IPS-NIHi7 (cell line): ENCODE results near the gene USB1.
A peak's percentile ranks its signal among the peaks of the same experiment; 100 is the strongest.

ENCODE experiments used
- DNase-seq: peaks from one replicate; pipeline ENCODE4 v3.0.0; 2012; ENCODE audit warnings: mixed read lengths; ENCODE audit errors: extremely low spot score

USB1 gene, protein sequence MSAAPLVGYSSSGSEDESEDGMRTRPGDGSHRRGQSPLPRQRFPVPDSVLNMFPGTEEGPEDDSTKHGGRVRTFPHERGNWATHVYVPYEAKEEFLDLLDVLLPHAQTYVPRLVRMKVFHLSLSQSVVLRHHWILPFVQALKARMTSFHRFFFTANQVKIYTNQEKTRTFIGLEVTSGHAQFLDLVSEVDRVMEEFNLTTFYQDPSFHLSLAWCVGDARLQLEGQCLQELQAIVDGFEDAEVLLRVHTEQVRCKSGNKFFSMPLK

DNA sequence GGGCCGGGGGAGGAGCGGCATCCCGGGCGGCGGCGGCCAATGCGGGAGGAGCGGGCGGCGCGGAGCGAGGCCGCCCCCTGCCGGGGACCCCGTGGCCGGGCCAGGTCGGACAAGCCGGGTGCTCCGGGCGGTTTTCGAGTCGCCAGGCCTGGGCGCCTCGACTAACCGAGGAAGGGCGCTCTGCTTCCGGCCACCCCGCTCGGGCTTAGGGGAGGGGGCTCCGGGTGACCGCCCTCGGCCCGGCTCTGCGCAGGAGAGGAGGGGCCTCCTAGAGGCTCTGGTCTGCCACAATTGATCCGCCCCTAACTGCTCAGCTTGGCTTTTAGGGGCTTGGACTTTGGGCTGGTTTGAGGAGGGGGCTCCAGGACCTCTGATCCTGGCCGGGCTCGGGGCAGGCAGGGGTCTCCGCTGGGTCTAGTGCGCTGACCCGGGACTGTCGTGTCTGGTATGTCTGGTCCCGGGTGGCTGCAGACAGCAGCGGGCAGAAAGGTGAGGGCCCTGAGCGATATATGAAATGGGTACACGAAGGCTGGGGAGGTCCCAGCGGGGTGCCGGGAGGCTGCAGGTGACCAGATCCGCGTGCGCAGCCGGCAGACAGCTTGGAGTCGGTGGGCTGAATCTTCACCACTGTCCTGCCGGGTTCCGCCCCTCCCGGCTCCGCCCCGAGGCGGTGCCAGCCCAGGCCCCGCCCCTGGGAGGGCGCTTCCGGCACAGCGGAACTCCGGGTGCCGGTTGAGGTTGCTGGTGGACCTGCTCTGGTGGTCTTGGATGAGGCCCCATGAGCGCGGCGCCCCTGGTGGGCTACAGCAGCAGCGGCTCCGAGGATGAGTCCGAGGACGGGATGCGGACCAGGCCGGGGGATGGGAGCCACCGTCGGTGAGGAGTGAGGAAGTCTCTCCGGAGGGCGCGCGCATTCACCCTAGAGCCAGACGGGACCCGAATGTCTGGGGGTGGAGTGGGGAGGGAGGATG is at the start of gene USB1:
USB1 (plus strand) TSS at position 702 of the 971 bp plus-strand sequence; CDS start at position 779, 77 bp downstream.
- DNase-seq: peak; percentile 96

DNA sequence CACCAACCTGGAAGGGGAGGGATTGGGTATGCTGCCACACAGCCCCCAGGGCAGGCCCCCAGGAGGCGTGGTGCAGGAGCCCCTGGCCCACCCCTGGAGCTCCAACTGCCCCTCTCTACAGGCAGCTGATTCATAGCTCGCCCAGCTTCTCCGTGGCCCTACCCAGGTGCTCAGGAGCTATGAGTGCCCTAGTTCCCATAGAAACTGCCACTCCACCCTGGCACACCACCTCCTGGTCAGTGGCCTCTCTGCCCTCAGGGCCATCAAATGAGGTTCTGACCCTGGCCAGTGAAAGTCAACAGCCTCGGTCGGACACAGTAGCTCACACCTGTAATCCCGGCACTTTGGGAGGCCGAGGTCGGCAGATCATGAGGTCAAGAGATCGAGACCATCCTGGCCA is 48.3 kb upstream of the USB1 start:
- no peak for DNase-seq

DNA sequence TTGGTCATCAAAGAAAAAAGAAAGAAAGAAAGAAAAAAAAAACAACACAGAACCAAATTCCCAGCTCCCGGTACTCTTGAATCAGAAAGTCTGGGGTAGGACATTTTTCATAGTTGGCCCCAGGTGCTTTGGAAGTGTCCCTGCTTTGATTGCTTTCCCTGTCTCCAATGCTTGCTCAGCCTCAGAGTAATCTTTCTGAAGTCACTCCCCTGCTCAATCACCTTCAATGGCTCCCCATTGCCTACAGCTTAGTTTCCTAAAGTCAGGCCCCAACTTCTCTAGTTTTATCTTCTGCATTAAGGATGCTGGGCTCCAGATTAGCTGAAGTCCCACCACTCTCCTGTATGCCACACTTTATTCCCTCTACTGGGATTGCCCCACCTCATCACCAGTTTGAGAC is 47.4 kb upstream of the USB1 start:
- no peak for DNase-seq

DNA sequence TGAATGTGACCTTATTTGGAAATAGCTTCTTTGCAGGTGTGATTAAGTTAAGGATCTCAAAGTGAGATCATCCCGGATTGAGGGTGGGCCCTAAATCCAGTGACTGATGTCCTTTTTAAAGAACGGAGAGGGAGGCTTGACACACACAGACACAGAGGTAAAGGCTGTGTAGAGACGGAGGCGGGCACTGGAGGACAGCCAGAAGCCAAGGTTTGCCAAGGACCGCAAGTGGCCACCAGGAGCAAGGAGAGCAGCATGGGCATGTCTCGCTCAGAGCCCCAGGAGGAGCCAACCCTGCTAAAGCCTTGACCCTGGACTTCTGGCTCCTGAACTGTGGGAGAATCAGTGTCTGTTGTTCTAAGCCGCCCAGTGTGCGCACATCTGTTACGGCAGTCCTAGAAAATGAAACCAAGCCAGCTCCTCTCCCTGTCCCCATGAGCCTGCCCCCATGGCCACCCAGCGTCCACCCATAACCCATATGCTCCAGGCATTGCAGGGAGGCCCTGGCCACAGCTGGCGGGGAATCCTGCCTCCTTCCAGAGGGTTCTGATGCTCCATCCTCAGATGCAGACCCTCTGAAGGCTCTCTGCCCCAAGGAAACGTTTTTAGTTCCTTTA is 45.5 kb upstream of the USB1 start:
- DNase-seq: no peak

DNA sequence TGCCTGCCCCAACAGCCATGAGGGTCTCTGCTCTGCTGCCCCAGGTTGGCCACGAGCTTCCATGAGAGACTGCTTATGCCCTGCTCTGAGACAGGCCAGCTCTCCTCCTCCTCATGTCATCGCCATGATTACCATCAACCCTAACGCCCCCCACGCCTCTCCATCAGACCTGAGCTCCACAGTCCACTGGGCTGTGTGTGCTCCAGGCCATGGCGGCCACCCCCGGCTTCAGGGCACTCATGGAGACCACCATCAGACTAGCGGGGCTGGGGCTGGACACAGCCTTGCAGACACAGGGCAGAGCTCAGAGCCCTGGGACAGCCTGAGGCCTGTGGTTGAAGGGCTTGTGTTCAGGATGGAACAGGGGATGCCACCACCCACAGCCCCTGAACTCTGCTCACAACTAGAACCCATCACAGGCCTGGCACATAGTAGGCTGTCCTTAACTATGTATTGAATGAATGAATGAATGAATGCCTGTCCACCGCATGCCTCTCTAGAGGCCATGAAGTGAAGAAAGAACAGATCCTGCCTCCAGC is 44.9 kb upstream of the USB1 start:
- no peak for DNase-seq

DNA sequence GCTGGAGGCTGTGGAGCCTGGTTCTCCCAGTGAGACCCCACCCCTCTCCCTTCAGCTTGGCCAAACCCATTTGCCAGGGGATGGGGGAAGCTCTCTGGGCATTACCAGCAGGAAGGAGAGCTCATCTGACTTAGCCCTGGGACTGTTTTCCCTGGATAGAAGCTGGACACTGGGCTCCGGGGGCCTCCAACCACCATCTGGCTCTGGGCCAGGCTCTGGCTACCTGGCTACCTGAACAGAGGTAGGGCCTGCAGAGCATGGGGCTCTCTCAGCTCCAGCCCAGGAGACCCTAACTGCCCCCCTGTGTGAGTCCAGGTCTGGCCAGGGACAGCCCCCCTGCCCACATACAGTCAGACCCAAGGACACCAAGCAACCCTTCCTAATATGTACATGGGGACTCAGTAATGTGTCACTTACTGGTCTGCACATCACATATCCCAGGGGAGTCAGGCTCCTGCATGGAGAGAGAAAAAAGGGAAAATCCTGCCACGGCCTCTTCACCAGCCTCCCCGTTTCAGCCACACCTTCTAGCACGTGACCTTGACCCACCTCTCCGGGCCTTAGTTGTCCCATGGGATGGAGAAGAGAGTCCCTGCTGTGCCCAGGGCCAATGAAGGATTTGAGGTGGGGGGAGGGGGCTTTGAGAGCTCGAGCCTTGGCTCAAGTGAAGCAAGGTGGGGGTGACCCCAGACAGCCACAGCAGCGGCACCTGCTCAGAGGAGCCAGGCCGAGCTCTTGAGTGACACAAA is 44.1 kb upstream of the USB1 start:
- DNase-seq: no peak

DNA sequence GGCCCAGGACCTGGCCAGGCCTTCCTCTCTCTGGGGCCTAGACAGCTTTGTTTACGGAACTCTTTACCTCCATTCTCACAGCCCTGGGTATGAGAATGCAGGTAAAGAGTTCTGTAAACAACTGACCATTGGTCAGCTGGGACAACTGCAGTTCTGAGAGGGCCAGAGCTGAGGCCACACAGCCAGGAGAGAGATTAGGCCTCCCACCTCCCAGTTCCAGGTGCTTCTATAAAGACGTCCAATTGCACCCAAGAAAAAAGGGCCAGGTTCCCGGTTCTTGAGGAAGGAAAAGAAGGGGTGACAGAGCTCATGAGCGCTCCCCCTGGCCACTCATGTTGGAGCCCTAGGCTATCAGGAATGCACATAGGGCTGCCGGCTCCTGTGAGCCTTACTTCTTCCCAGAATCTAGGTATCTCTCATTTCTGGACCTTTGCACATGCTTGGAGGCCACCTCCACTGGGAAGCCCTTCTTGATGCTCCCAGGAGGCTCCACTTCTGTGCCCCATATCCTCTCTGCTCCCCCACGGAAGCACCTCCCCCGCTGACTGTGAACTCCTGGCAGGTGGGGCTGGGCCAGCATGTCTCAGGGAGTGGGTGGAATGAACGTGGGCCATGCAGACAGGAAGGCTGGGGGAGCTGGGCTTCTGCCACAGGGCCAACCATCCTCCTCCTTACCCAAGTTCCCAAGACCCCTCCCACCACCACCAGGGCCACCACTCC is 43.4 kb upstream of the USB1 start:
- DNase-seq: no peak

DNA sequence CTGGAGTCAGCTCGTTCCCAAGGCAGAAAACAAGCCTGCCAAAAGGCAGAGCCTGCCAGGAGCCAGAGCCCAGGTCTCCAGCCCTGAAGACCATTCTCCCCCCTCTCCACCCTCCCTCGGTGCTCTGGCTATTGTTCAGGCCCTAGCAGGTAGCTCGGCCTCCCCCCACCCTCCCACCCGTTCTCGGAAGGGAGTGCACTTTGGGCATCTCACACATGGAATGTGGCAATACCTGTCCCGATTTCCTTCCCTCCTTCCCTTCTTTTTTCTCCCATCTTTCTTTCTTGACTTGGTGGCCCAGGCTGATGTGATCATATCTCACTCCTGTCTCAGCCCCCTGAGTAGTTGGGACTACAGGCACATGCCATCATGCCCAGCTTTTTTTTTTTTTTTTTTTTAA is 42.7 kb upstream of the USB1 start:
- DNase-seq: no peak

DNA sequence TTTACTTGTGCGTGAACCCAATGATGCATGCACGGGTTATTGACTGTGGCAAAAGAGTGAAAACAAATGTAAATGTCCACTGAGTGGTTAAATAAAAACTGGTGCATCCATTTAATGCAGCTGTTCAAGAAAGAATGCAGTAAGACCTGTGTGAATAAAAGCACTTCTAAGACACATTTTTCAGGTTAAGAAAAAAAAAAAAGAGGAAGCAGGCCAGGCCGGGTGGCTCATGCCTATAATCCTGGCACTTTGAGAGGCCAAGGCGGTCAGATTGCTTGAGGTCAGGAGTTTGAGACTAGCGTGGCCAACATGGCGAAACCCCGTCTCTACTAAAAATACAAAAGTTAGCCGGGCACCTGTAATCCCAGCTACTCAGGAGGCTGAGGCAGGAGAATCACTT is 42.1 kb upstream of the USB1 start:
- DNase-seq: no peak

DNA sequence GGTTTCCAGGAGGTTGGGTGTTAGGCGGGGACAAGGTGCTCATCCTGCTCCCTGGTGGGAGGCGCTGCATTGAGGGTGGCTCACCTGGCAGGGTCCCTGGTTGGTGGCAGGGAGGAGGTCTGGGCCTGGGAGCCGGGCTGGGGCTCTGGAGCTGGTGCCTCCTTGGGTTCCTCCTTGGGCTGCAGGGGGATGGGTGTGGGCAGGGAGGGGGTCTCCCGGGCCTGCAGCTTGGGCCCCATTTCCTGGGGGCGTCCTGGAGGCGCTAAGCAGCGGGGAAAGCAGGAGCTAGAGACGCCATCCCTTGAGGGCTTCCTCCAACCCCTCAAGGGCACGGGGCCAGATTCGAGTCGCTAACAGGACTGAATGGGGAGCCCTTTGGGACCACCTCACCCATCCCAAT is 41.4 kb upstream of the USB1 start:
- DNase-seq: no peak

DNA sequence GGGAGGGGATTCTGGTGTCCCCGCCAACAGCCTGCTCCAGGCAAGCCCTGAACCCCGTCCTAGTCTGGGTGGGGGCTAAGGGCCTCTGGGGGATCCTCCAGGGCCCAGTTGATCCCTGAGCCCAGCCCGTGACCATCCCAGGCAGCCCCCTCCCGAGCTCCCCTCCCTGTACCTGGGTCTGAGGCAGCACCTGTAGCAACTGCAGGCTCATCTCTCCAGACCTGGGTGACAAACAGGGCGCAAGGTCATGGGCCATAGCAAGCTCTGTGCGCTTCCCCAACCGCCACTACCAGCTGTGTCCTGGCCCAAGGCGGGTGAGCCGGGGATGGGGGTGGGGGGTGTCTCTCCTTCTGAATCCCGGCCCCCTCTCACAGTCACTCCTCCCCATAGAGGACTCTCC is 40.9 kb upstream of the USB1 start:
- DNase-seq: no peak

DNA sequence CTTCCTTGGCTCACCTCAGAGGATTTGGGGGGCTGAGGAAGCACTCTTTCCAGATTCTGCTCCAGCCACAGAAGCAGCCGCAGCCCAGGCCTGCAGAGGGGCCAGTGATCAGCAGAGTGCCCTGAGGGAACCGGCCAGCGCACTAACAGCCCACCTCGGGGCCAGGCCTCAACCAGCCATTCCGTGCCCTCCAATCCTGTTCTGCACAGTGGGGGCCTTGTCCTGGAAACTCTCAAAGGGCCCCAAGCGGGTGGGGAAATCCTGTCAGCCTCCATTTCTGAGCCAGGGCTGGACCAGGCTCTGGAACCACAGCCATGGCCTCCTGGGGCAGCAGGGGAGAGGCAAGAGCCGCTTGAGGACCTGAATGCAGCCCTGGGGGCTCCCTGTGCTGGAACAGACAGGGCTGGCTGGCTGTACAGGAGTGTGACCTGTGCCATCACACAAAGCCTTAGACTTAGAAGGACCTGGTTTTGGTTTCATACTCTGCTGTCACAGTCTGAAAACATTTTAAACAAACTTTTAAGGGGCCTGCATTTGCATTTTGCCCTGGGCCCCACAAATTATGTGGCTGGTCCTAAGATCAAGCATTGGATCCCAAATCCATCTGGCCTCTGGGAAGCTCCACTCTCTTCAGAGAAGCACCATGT is 40.3 kb upstream of the USB1 start:
- no peak for DNase-seq

DNA sequence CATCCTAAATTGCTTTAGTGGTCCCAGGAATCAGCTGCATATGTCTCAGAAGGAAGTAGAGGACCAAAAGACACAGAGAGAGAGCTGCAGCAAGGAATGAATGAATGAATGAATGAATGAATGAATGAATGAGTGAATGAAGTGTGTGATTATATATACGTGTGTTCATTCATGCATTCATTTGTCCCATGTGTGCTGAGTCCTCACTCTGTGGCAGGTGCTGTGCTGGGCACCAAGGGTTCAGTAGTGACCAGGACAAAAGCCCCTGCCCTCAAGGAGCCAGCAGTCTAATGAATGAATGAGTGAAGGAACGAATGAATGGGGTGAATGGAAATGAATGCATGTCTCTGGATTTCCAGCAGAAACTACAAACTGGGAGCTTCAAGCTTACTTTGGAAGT is 39.7 kb upstream of the USB1 start:
- DNase-seq: no peak

DNA sequence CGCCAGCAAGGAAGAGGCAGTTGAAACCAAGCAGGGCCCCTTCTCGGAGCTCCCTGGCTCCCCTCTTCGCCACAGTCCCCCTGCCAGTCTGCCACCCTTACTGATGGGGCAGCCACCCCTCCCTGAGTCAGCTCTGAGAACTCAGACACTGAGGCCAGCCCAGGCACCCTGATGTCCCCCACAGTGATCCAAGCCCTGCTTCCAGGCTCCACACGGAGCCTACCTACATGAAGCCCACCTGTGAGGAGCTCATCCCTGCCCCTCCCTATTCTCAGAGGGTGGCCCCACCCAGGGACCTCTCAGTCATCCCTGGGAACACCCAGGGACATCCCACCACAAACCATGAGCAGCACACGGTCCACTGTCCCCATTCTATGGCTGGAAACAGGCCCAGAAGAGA is 39.2 kb upstream of the USB1 start:
- DNase-seq: no peak

DNA sequence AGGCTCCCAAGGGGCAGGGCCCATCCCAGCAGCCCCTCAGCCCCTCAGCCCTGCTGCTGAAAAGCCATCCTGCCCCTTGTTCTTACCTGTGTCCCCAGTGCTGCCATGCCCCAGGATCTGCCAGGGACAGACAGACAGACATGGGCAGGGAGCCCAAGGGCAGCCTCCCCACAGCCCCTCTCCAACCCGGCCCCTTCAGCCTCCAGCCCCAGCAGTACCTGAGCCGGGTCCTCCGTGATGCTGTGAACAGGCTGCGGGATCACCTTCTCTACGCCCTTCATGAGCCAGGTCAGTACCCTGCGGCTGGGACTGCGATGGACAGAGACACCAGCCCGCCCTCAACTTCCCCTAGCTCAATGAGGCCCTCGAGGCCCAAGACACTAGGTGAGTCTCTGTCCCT is 38.5 kb upstream of the USB1 start:
- DNase-seq: no peak

DNA sequence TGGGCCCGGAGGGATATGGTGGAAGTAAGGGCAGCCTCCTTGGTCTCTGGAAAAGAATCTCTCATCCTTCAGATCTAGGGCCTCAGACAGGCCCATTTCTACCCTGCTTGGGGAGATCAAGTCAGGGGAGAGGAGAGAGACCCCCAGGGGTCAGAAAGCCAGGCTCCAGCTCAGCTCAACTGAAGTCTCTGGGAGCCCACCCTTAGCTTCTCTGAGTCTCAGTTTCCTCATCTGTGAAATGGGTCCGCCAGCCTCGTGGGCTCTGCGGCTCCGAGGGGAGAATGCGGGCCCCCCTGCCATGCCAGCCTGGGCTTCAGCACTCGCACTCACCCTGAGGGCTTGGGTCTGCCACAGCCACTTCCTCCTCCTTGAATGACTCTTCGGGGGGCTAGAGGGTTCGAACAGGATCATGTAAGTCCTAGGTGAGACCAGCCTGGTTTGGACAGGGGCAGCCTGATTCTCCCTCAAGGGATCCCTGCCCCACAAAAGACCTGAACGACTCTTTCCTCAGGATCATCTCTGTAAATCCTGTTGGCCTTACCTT is 37.0 kb upstream of the USB1 start:
- DNase-seq: no peak

DNA sequence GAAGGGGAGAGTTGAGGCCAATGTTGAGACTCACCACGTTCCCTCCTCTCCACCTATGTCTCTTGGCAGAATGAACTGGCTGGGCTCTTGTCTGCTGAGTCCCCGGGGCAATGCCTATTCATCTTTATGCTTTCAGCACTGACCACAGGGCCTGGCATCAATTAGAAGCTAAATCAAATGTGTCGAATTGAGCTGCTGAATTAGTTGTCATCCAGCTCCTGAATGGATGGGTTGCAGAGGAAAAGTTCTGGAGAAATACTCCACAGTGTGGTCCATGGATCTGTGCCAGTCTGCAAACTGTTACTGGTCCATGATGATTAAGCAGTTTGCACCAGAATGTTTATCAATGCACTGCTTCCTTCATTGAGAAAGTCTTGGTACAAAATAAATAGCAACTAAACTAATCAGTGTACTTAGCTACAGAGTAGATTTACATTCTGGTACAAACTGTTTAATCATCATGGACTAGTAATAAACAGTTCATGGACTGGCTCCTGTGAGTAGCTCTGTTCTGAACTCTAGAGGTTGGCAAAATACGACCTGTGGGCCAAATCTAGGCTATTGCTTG is 34.9 kb upstream of the USB1 start:
- no peak for DNase-seq

DNA sequence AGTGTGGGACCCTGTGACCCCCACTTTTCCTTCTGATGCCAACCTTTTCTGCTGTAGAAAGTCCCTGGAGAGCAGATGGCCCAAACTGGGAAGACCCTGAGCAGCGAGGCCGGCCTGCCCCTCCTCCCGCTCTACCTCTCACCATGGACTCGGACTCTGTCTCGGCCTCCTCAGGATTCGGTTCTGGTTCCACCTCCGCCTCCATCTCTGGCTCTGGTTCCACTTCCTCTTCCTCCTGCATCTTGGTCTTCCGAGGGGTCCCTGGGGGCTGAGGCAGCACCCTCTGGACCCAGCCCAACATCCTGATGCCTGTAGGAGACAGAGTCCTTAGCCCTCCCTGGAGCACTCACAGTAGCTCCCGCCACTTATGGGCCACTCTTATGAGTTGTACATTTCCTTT is 34.2 kb upstream of the USB1 start:
- no peak for DNase-seq

DNA sequence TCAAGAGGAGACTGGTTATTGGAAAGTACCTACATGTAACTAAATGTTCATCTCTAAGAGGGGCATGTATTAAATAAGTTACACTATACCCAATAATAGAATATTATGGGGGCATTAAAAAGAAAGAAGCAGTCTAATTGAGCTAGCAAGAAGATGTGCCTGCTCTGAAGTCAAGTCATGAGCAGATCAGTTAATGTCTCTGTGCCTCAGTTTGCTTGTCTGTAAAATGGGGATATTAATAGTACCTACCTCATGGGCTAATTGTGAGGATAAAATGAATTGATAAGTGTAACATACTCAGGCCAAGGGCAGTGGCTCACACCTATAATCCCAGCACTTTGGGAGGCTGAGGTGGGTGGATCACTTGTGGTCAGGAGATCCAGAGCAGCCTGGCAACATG is 33.3 kb upstream of the USB1 start:
- no peak for DNase-seq
